CD4-positive, alpha-beta T cell treated with Interleukin-4 for 4 hours (primary cell): ENCODE data around the gene SIAH1.
"Not testable (repeated sequence)": the region's sequence is repeated elsewhere in the genome, so short reads cannot be mapped to it uniquely, and the experiment has no call there.

Source experiments
- DNase-seq: peaks from one replicate; pipeline ENCODE4 v3.0.0-alpha.2; 2020

The SIAH1 gene

DNA sequence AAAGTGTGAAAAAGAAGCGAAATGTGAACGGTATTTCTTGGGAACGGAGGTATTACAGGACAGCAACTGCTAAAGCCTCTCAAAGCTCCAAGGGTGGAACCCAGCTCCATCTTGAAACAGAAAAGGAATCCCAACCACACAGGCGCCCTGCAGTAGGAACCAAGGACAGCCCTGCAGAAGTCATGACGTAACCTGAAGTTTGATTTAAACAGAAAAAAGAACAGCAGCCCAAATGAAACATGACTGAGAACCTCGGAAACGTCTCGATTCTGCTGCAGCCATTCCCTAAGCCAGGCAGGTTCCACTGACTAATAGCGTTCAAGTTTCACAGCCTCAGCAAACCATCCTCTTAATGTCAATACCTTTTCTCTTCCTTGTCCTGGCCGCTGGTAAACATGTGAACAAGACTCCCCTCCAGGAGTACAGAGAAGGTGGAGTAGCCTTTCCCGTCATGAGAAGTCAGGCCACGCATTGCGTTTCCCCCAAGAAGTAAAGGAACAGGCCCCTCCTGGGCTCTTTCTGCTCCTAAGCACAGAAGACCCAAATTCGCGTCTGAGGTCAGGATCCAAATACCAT, 20.1 kb downstream of the SIAH1 start:
- no peak for DNase-seq

DNA sequence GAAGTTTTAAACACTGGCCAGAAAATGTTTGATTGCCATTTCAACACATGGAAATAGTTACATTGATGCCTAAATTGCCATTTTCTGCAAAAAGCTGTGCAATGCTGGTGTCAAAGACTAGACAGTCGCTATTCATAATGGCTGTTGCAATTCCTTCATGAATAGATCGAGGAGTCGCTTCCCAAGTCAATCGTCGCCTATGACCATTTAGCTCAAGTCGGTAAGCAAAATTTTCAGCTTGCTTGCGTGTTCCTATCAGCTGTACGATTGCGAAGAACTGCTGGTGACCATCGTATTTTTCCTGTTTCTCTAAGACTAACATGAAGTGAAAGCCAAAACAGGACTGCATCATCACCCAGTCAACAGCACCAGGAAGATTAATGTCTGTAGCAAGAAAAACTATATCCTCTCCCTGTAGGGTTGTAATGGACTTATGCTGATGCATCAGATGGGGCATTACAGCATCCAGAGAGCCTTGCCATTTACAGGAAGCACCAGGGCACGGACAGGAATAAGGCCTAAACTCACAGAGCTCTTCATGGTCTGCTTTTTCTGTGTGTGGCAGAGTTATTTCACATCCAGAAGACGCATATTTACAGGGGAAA, 23.6 kb downstream of the SIAH1 start:
- no peak for DNase-seq

DNA sequence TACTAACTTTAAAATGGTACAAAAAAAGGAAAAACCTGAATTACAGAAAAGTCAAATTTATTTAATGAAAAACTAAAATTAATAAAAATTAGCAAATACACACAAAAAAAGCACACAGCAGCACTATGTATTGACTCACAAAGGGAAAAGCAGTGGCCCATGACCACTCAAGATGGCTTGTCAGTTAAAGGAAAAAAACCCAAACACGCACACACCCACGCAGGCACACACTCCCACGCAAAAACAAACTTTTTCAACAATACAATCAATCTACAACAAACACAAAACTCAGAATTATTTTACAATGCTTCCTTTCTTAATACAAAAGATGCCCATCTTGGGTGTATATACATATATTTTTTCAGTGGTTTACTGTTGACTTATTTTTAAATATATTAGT, 24.2 kb downstream of the SIAH1 start:
- DNase-seq: no peak

DNA sequence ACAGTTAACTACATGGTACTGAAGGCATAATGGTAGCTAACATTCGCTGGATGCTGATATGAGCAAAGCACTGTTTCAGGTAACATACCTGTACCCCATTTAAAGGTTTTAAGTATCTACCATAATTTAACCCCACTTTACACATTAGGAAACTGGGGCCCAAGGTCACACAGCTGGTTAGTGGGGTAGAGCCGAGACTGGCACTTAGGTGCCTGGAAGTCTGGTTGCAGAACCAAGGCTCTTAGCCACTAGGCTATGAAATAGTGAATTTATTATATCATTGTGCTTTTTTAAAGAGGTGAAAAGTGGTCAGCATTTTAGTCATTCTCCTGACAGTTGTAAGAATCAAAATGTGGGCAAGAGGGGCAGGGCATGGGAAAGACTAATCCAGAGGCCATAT, 25.2 kb downstream of the SIAH1 start:
- DNase-seq: no peak

DNA sequence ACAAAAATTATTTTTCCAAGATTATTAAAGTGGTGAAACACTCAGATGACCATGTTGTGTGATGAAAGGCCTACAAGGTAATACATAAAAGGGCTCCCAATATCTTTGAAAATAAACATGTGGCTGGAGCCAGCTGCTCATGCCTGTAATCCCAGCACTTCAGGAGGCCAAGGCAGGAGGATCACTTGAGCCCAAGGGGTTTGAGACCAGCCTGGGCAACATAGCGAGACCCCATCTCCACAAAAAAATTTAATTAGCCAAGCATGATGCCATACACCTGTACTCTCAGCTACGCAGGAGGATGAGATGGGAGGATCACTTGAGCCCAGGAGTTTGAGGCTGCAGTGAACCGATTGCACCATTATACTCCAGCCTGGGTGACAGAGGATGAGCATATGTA, 26.8 kb downstream of the SIAH1 start:
- DNase-seq: no peak

DNA sequence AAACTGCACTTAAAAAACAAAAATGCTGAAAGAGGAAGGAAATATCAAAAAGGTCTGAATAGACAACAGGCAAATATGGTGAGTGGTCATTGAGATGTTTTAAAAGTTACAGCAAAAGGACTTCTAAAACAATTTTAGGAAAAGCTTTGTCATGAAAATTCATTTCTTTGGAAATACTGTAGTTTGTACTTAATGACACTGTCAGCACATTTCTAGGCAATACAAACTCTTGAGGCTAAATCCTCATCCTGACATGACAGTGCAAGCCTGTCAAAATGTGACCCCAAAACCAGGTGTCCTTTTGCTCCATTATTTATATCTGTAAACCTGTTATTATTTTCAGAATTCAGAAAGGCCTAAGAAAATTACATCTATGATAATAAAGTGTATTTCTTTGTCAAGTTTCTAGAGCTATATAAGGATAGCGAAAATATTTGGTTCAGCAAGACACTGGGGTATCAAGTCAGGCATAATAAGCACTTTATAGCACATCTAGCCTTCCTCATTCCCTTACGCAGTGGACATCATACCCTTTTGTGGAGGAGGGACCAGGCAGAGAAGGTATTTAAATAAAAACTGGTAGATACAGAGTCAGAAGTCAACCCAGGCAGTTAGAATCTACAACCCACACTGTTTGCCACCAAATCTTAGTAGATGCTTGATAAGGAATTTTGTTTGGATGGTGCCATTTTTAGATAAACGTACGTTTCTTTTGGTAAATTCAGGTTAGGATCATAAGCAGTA, 28.4 kb downstream of the SIAH1 start:
- no peak for DNase-seq

DNA sequence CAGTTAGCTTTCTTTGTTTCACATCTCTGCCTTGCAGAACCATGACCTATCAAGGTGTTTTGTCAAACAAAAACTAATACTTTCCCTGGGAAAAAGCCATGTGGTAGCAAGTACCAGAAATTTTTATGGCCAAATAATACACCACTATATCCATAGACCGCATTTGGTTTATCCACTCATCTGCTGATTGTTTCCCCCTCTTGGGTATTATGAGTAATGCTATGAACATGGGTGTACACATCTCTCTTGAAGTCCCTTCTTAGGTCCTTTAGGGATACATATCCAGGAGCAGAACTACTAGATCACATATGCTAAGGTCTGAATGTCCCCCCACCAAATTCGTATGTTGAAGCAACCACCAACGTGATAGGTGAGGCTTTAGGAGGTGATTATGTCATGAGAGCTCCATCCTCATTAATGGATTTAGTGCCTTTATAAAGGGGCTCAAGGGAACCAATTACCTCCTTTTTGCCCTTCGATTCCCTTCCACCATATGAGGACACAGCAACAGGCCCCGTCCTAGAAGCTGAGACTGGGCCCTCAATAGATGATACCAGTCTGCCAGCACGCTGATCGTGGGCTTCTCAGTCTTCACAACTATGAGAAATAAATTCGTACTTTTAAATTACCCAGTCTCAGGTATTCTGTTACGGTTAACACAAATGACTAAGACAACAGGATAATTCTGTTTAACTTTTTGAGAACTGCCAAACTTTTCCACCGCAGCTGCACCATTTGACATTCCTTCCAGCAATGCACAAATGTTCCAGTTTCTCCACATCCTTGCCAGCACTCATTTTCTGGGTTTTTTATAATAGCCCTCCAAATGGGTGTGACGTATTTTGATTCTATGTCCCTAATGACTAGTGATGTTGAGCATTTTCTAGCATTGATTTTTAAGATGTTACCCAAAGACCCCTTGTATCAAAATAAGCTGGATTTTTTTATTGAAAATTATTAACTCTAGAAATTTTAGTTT, 30.0 kb downstream of the SIAH1 start:
- no peak for DNase-seq

DNA sequence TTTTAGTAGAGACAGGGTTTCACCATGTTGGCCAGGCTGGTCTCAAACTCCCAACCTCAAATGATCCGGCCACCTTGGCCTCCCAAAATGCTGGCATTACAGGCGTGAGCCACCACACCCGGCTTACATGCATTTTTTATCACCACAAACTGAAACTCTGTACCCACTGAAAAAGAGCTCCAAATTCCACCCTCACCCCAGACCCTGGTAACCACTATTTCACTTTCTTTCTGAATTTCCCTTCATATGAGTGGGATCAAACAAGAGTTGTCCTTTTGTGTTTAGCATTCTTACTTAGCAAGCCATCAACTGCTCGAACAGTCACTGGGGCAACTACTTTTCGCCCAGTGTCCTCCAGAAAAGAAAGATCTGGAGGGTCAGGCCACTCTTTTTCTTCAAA, 30.8 kb downstream of the SIAH1 start:
- not testable (repeated sequence) for DNase-seq

DNA sequence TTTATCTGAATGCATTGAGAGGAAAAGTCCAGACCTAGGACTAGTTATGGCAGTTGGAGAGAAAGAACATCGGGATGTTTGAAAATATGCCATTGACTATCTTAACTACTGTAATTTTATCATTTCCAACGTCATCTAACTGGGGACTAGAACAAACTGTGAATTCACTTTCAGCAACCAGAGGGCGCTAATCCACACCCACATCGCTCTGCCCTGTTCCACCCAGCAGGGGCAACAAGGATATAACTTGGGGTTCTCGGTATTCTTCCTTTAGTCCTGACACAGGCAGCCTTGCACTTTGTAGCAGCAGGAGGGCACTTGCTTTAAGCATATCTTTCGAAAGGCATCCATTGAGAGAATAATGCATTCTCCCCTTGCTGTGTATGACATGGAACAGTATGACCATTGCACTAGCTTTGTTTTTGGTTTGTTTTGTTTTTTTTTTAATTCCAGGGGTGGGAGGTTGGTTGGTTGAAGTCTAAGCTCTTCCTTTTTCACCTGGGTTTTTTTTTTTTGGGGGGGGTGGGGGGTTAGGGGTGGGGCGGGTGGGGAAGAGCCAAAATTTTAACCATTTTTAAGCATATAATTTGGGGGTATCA, 31.5 kb downstream of the SIAH1 start:
- DNase-seq: peak; percentile 78

DNA sequence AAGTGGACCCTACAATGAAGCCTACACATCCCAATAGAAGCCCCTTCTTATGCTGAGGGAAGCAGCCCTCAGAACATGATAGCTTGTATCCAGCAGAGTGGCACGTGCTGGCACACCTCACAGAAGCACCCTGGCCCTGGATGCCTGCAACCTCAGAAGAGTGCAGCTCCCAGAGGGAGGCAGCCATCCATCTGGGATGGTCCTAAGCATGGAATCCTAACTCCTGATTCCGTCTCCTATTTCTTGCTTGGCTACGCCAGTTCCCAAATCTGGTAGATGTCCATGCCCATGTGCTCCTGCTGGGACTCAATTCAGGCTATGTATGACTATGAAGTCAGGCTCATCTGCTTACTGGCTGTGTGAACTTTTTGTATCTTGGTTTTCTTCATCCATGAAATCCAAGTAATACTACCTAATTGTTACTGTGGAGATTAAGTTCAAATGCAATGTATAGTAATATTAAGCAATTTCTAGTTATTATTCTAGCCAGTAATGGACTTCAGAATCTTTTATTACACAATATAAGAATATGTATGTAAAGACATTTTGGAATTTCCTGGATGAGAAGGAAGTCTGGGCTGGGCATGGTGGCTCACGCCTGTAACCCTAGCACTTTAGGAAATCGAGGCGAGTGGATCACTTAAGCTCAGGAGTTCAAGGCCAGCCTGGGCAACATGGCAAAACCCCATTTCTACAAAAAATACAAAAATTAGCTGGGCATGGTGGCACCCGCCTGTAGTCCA, 32.4 kb downstream of the SIAH1 start:
- DNase-seq: no peak

DNA sequence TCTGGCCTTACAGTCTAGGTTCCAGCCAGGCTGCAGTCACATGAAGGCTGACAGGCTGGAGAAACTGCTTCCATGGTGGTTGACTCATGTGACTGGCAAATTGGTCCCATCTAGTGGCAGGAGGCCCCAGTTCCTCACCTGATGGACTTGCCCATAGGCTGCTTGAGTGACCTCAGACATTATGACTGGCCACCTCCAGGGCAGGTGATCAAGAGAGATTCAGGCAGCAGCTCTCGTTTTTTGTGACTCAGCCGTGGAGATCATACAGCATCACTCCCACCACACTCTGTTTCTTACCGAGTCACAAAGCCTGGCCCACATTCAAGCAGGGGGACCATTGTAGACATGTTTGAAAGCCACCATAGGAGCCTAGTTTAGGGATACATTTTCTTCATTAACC, 34.5 kb downstream of the SIAH1 start:
- no peak for DNase-seq

DNA sequence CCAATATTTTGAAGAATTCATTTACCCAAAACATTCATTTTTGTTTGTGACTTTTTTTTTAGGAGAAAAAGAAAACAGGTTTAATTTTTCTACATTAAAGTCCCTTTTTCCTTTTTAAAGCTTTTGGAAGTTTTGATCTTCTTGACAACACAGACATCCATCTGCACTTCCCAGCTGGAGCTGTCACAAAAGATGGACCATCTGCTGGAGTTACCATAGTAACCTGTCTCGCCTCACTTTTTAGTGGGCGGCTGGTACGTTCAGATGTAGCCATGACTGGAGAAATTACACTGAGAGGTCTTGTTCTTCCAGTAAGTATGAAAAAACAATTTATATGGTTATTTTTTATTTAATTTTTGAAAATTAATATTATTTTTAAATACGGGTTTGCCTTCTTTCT, 37.2 kb downstream of the SIAH1 start:
- DNase-seq: no peak

DNA sequence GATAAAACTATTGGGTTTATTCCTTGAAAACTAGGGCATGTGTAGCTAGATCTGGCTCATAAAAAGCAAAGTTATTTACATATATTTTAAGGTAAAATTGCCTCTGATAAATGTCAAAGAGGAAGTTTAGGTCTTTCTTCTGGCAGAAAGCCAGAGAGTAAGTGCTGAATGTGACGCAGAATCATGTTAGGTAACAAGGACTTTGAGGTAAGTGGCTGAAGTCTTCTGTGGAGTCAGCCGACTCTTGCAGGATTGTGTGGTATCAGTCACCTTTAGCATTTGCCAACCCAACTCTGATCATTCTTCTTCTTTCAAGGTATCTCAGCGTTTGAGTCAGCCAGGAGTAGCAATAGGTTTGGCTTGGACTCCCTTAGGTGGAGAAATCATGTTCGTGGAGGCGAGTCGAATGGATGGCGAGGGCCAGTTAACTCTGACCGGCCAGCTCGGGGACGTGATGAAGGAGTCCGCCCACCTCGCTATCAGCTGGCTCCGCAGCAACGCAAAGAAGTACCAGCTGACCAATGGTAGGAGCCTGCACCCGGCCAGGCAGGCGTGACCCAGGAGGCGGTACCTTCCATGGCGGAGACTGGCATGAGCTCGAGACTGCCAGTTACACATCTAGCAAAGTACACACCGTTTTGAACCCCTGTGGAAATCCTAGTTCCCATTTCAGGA, 37.9 kb downstream of the SIAH1 start:
- no peak for DNase-seq

DNA sequence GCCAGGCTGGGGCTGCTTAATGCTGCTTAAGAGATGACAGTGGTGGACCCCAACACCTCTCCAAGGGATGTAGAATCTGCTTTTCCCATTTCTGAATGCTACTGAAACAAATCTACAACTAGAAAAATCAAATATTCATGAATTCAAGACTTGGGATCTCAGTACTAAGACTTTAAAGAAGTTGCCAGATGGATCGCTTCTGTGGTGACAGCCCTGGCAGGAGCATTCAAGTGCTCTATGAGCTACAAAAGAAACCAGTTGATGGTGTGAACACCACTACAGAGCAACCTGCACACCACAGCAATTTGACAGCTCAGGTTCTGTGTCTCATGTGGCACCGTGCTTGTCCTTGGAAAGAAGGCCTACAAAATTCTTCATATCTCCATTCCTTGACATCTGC, 42.6 kb downstream of the SIAH1 start:
- DNase-seq: no peak

DNA sequence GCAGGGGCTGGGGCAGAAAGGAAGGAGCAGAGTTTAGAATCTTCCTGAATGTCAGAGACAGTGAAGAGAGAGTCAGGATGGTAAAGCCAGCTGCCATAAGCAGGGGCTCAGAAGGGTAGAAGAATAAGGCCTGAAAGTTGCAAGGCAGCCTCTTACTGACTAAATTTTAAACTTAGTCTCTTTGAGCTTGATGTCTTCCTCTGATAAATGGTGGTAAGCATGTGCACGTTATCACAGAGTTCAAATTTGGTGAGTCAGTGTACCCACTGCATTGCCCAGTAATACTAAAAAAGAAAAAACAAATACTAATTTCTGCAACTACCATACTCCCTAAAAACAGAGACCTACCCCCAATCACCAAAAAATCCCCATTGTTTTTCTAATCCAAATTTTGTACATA, 45.2 kb downstream of the SIAH1 start:
- DNase-seq: no peak

DNA sequence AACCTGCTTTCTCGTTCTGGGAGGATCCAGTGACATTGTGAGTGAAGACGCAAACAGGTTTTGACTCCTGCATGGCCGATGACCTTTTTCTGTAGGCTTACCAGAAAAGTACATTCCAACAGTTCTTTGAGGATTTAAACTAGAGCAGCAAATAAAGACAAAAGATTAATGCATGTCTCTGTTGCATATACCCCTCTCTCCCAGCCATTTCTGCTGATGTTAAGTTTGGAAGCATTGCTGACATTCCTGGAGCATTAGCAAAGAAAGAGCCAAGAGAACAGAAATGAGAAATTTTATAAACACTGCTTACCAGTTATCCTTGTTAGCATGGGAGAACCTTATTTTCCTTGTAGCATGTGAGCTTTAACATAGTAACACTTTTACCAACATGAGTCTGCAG, 49.3 kb downstream of the SIAH1 start:
- DNase-seq: no peak

DNA sequence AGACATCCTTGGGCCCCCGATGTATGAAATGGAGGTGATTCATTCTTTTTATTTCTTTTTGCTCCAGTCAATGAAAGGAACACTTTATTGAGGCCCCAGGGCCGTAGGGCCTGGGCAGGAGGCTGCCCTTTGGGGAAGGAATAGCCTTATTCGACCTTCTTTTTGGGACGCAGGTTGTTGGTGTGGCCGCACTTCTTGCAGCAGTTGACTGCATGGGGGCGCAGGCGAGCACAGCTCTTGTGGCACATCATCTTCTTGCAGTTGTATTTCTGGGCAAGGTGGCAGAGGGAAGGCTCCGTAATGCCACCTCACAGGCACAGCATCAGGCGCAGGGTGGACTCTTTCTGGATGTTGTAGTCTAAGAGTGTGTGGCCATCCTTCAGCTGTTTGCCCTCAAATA, 50.9 kb downstream of the SIAH1 start:
- DNase-seq: no peak

DNA sequence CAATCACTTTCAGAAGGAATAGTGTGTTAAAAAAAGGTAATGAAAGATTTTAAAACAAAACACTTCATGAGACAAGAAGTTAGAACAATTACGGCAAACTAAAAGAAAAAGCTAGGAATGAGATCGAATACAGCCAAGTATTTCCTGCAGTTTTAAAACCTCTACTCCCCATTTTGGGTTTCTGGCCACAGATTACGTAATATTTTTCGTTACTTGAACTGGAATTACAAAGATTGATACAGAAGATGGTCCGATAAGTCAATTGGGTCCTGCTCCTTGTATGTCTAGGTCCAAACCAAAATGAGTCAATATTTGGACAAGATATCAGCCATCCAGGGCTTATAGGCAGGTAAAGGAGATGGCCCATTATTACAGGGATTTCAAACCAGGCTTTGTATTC, 52.2 kb downstream of the SIAH1 start:
- DNase-seq: no peak

DNA sequence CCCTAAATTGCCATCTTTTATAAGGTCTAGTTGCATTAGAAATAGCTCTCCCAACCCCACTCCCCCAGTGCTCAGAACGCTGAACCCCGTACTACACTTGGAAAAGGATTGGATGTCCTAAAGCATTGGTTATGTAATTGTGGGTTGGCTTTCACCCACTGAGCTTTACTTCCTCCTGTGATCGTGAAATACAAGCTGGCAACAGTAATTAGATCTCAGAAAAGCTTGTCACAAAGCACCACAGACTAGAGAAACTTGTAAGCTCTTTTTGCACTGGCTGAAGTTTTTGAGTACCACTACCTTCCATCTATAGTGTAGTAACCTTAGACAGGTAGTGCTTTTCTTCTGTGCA, 54.4 kb downstream of the SIAH1 start:
- DNase-seq: no peak

DNA sequence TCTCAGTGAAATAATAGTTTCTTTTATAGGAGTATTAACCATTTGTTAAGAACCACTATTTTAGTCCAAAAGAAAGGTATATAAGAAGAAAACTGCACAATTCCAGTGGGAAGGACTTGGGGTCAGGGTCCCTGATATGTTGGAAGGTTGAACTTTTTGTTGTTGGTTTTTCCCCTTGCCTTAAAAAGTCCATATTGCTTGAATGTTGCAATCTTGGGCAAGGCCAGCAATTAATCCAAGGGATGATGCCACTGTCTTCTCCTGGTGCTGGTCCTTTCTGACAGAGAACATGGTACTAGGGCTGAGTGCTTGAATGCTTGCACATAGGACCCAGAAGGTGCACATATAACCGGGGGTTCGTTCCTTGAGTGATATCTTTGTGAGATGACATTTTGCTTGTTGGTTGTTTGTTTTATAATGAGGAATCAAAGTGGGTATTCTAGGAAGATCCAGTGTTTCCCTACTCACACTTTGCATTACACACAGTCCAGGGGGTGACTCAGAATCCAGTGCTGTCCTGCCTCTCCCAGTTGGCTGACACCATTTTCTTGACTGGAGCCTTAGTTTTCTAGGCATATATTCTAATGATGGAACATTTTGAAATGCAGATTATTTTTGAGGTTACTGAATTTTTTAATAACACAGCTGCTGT, 54.9 kb downstream of the SIAH1 start:
- no peak for DNase-seq

DNA sequence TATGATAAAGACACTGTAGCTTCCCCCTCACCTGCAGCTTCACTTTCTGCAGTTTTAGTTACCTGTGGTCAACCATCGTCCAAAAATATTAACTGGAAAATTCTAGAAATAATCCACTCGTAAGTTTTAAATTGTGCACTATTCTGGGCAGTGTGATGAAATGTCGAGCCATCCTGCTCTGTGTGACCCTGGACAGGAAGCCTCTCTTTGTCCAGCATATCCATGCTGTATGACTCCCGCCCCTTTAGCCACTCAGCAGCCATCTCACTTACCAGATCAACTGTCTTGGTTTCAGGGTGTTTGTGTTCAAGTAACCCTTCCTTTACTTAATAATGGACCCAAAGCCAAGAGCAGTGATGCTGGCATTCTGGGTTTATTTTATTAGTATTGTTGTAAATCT, 56.1 kb downstream of the SIAH1 start:
- no peak for DNase-seq
